Brain microvascular endothelial cell (primary cell): ENCODE measurements around the gene MSGN1.

Experiments used
- DNase-seq: peaks from one replicate; pipeline ENCODE4 v3.0.0-alpha.2; 2020
- H3K27ac ChIP-seq: fragments of 250-450 bp; sonication (Bioruptor Pico); 2 replicates; pipeline ENCODE4 v1.5.1; 2020; ENCODE audit warnings: mild to moderate bottlenecking, moderate library complexity
- H3K27me3 ChIP-seq: fragments of 250-450 bp; sonication (Bioruptor Pico); replicated peaks from 2 replicates; pipeline ENCODE4 v1.5.1; 2020; ENCODE audit warnings: mild to moderate bottlenecking
- H3K36me3 ChIP-seq: fragments of 250-450 bp; sonication (Bioruptor Pico); replicated peaks from 2 replicates; pipeline ENCODE4 v1.5.1; 2020; ENCODE audit warnings: mild to moderate bottlenecking
- H3K4me3 ChIP-seq: 2 replicates; pipeline ENCODE4 v1.5.1; 2011; ENCODE audit warnings: low read depth, mild to moderate bottlenecking, control low read depth, low read length, moderate library complexity
- CTCF ChIP-seq: IDR thresholded peaks from 2 replicates; pipeline ENCODE4 v1.5.1; 2011; ENCODE audit warnings: low read depth, mild to moderate bottlenecking, moderate library complexity, low read length, control low read depth, inconsistent platforms; ENCODE audit errors: missing control alignments
- in situ Hi-C: cut with HindIII; loops from 2 replicates; pipeline ENCODE4 v1.10.0; 2017; ENCODE audit warnings: low sequenced_read_pairs, low pct_ligation_motif_present

Gene MSGN1

GRCh38 chr2:17786727-17787126 is 29.5 kb upstream of the MSGN1 start:
- no peaks in the 10 kb centered on the region for H3K27me3 ChIP-seq
- H3K36me3 ChIP-seq, result no peaks in the 10 kb centered on the region
- in situ Hi-C loops, result no loop called here
- TF ChIP-seq CTCF, result no peak
- DNase-seq, result no peak
- no peak overlapping the region for H3K27ac ChIP-seq
- no peak overlapping the region for H3K4me3 ChIP-seq

GRCh38 chr2:17788773-17789172 is 27.5 kb upstream of the MSGN1 start:
- Histone ChIP-seq H3K27ac (no peak overlapping the region), H3K27me3 (no peaks in the 10 kb centered on the region), H3K36me3 (no peaks in the 10 kb centered on the region), H3K4me3 (no peak overlapping the region)
- DNase-seq, result no peak
- TF ChIP-seq CTCF, result no peak
- in situ Hi-C loops, result no loop called here

GRCh38 chr2:17790536-17790935 is 25.7 kb upstream of the MSGN1 start:
- in situ Hi-C loops, result no loop called here
- H3K4me3 ChIP-seq, result no peak overlapping the region
- no peaks in the 10 kb centered on the region for H3K27me3 ChIP-seq
- no peak overlapping the region for H3K27ac ChIP-seq
- no peak for DNase-seq
- H3K36me3 ChIP-seq, result no peaks in the 10 kb centered on the region
- TF ChIP-seq CTCF, result no peak

- no peak for TF ChIP-seq CTCF
- no peak overlapping the region for H3K27ac ChIP-seq
- DNase-seq, result peak; percentile 27
- no peaks in the 10 kb centered on the region for H3K36me3 ChIP-seq
- no peaks in the 10 kb centered on the region for H3K27me3 ChIP-seq
- no peak overlapping the region for H3K4me3 ChIP-seq
- in situ Hi-C loops, result no loop called here
Measured at GRCh38 chr2:17791121-17791816, 25.0 kb upstream of the MSGN1 start.

GRCh38 chr2:17791817-17792130 is 24.5 kb upstream of the MSGN1 start:
- Histone ChIP-seq H3K36me3 (no peaks in the 10 kb centered on the region), H3K4me3 (no peak overlapping the region), H3K27me3 (no peaks in the 10 kb centered on the region), H3K27ac (no peak overlapping the region)
- TF ChIP-seq CTCF, result no peak
- DNase-seq, result no peak
- in situ Hi-C loops, result no loop called here

GRCh38 chr2:17792515-17792914 is 23.7 kb upstream of the MSGN1 start:
- Histone ChIP-seq H3K27ac (no peak overlapping the region), H3K27me3 (no peaks in the 10 kb centered on the region), H3K4me3 (no peak overlapping the region), H3K36me3 (no peaks in the 10 kb centered on the region)
- DNase-seq, result no peak
- in situ Hi-C loops, result no loop called here
- TF ChIP-seq CTCF, result no peak
